CD14-positive monocyte (primary cell): ENCODE measurements around the gene SPPL3. TPM values are rescaled to one million over a fixed set of nuclear protein-coding genes. Genes with fewer than 3 reads are reported as not detected.

ENCODE experiments used
- DNase-seq, 3 donors: peaks; one replicate each; pipeline ENCODE4 v3.0.0-alpha.2; 2011 to 2022
- H2AFZ ChIP-seq: 2 replicates; pipeline ENCODE4 v1.6.0; 2012; ENCODE audit warnings: mild to moderate bottlenecking, low read depth, low read length, inconsistent platforms; ENCODE audit not compliant: insufficient read depth, poor library complexity, severe bottlenecking
- H3K27ac ChIP-seq, 2 donors: 1 replicate in 1 of 2; 2 replicates in 1 of 2; pipeline ENCODE4 v1.5.1; 2012 to 2013; ENCODE audit warnings: low read length in 2 of 2, control low read depth in 1 of 2, inconsistent platforms in 1 of 2, low read depth in 1 of 2, mild to moderate bottlenecking in 1 of 2
- H3K27me3 ChIP-seq, 2 donors: one replicate each; pipeline versions ENCODE4 v1.6.0 to v1.6.1; 2011 to 2013; ENCODE audit warnings: low read length in 2 of 2; ENCODE audit not compliant: control insufficient read depth in 2 of 2, insufficient read depth in 2 of 2
- H3K36me3 ChIP-seq, 2 donors: replicated peaks in 1 of 2; 1 replicate in 1 of 2; 2 replicates in 1 of 2; pipeline versions ENCODE4 v1.5.1 to v1.6.1; 2012 to 2013; ENCODE audit warnings: low read length in 2 of 2, control low read depth in 1 of 2, inconsistent platforms in 1 of 2, mild to moderate bottlenecking in 1 of 2; ENCODE audit not compliant: insufficient read depth in 2 of 2, control insufficient read depth in 1 of 2
- H3K4me1 ChIP-seq, 2 donors: 1 replicate in 1 of 2; 2 replicates in 1 of 2; pipeline versions ENCODE4 v1.5.1 to v1.6.1; 2012 to 2013; ENCODE audit warnings: low read length in 2 of 2, control low read depth in 1 of 2, inconsistent platforms in 1 of 2, mild to moderate bottlenecking in 1 of 2, moderate library complexity in 1 of 2; ENCODE audit not compliant: insufficient read depth in 2 of 2, control insufficient read depth in 1 of 2
- H3K4me2 ChIP-seq: replicated peaks from 2 replicates; pipeline ENCODE3; 2012; ENCODE audit warnings: low read length, moderate library complexity, mild to moderate bottlenecking; ENCODE audit not compliant: poor library complexity, severe bottlenecking; ENCODE audit errors: extremely low read depth
- H3K4me3 ChIP-seq, 3 experiments: fragments of 200-600 bp in 1 of 3; sonication (generic) in 1 of 3; replicated peaks in 1 of 3; 1 replicate in 2 of 3; 2 replicates in 1 of 3; pipeline ENCODE4 v1.5.1; 2011 to 2013; ENCODE audit warnings: low read length in 3 of 3, mild to moderate bottlenecking in 3 of 3, control low read depth in 2 of 3, low read depth in 2 of 3, inconsistent platforms in 1 of 3, moderate library complexity in 1 of 3
- H3K79me2 ChIP-seq: 2 replicates; pipeline ENCODE4 v1.6.0; 2012; ENCODE audit warnings: mild to moderate bottlenecking, control low read depth, inconsistent platforms, low read length, moderate library complexity; ENCODE audit not compliant: insufficient read depth
- H3K9ac ChIP-seq: 2 replicates; pipeline ENCODE4 v1.6.0; 2017; ENCODE audit warnings: low read length, mild to moderate bottlenecking; ENCODE audit not compliant: insufficient read depth, poor library complexity, severe bottlenecking
- H3K9me3 ChIP-seq, 2 donors: replicated peaks in 1 of 2; 1 replicate in 1 of 2; 2 replicates in 1 of 2; pipeline versions ENCODE4 v1.5.1 to v1.6.1; 2012 to 2013; ENCODE audit warnings: low read length in 2 of 2, control low read depth in 1 of 2; ENCODE audit not compliant: control insufficient read depth in 1 of 2, insufficient read depth in 1 of 2
- H4K20me1 ChIP-seq: 2 replicates; pipeline ENCODE4 v1.6.0; 2012; ENCODE audit warnings: mild to moderate bottlenecking, low read length, control low read depth, moderate library complexity; ENCODE audit not compliant: insufficient read depth
- H3K27ac Mint-ChIP-seq, 7 donors: one replicate each; pipeline ENCODE4 v1.8.0; 2020; ENCODE audit warnings: mild to moderate bottlenecking in 7 of 7, mixed read lengths in 7 of 7, moderate library complexity in 6 of 7, inconsistent platforms in 2 of 7
- H3K27me3 Mint-ChIP-seq, 3 donors: one replicate each; pipeline ENCODE4 v1.8.0; 2021 to 2022; ENCODE audit warnings: low read depth in 3 of 3, mild to moderate bottlenecking in 3 of 3, mixed read lengths in 3 of 3, moderate library complexity in 3 of 3, inconsistent platforms in 1 of 3
- H3K36me3 Mint-ChIP-seq, 2 donors: one replicate each; pipeline ENCODE4 v1.8.0; 2020; ENCODE audit warnings: mixed read lengths in 2 of 2, inconsistent platforms in 1 of 2, mild to moderate bottlenecking in 1 of 2
- H3K4me1 Mint-ChIP-seq: one replicate; pipeline ENCODE4 v1.8.0; 2020; ENCODE audit warnings: mild to moderate bottlenecking, mixed read lengths
- H3K4me3 Mint-ChIP-seq, 2 donors: one replicate each; pipeline ENCODE4 v1.8.0; 2020; ENCODE audit warnings: mild to moderate bottlenecking in 2 of 2, mixed read lengths in 2 of 2, moderate library complexity in 1 of 2
- H3K9me3 Mint-ChIP-seq, 7 donors: one replicate each; pipeline ENCODE4 v1.8.0; 2020 to 2022; ENCODE audit warnings: mixed read lengths in 7 of 7, mild to moderate bottlenecking in 6 of 7, moderate library complexity in 6 of 7, inconsistent platforms in 2 of 7
- CTCF ChIP-seq: fragments of 200-600 bp; IDR thresholded peaks from one replicate; pipeline ENCODE4 v1.8.0; 2022; ENCODE audit warnings: antibody characterized with exemption, mild to moderate bottlenecking
- WGBS: methylation state at CpG from one replicate; pipeline ENCODE4 v1.1.5; 2013; ENCODE audit warnings: missing lambda C conversion rate; ENCODE audit not compliant: insufficient coverage; 5-methylcytosine and 5-hydroxymethylcytosine counted together
- intact Hi-C, 2 donors: fragments of 100-400 bp; cut with micrococcal nuclease; formaldehyde crosslinking; loops; one replicate each; pipeline versions ENCODE4 v1.15.0 to v1.15.1; 2023
- polyA plus RNA-seq, 3 donors: library from polyadenylated mRNA; depleted of rRNA in 1 of 3; unstranded in 2 of 3; stranded (reverse) in 1 of 3; fragments of 300-500 nt in 2 of 3; fragments of >200 nt in 1 of 3; fragmentation: Illumina TruSeq in 2 of 3; gene quantifications; 1 replicate in 2 of 3; 2 replicates in 1 of 3; pipeline ENCODE4 v1.2.3, GENCODE V29; 2012 to 2021

Gene SPPL3
- polyA plus RNA-seq, 3 donors = 14.5 to 18.6 (median 18.5) TPM

- Mint-ChIP-seq H3K27ac (peak overlapping the region in 5 of 7 donors; percentile 71 to 89 (median 81)), H3K36me3 (peaks cover 0 to 5% of the 10 kb centered on the region in 2 donors), H3K27me3 (peaks cover 0 to 2% (median 0%) of the 10 kb centered on the region in 3 donors), H3K4me1 (peaks cover 69% of the 10 kb centered on the region), H3K9me3 (no peaks in the 10 kb centered on the region), H3K4me3 (peak overlapping the region in 1 of 2 donors; percentile 46)
- H3K4me3 ChIP-seq = peak overlapping the region in 1 of 3 experiments; percentile 15
- H3K9ac ChIP-seq = no peak overlapping the region
- peak overlapping the region; percentile 7 to 47 for H3K27ac ChIP-seq
- no peak overlapping the region for H2AFZ ChIP-seq
- DNase-seq = peak in 1 of 3 donors; percentile 23
- peaks cover 58 to 60% of the 10 kb centered on the region in 2 donors for H3K4me1 ChIP-seq
- H4K20me1 ChIP-seq = peaks cover 93% of the 10 kb centered on the region
- H3K4me2 ChIP-seq = no peak overlapping the region
- intact Hi-C loops = loop anchor here in 1 of 2 donors (10.0 kb wide), 1 partner anchor 53 kb away; the partner anchor contains the start of gene SPPL3
- no peaks in the 10 kb centered on the region for H3K36me3 ChIP-seq
- no CpG with 5 or more reads among the region's 4 CpGs for WGBS
- peaks cover 93% of the 10 kb centered on the region for H3K79me2 ChIP-seq
- no peaks in the 10 kb centered on the region for H3K9me3 ChIP-seq
- TF ChIP-seq CTCF = no peak
- H3K27me3 ChIP-seq = no peaks in the 10 kb centered on the region
Observed at GRCh38 chr12:120851944-120852343, 52.2 kb downstream of the SPPL3 start.

GRCh38 chr12:120851444-120851843 is 52.7 kb downstream of the SPPL3 start:
- Histone ChIP-seq H3K27ac (peak overlapping the region; percentile 7 to 47), H4K20me1 (peaks cover 93% of the 10 kb centered on the region), H3K4me2 (no peak overlapping the region), H2AFZ (no peak overlapping the region), H3K27me3 (no peaks in the 10 kb centered on the region), H3K36me3 (no peaks in the 10 kb centered on the region), H3K4me3 (peak overlapping the region in 1 of 3 experiments; percentile 15), H3K9ac (no peak overlapping the region), H3K4me1 (peaks cover 53 to 55% of the 10 kb centered on the region in 2 donors), H3K9me3 (no peaks in the 10 kb centered on the region), H3K79me2 (peaks cover 93% of the 10 kb centered on the region)
- DNase-seq = peak; percentile 30 to 58 (median 48)
- intact Hi-C loops = loop anchor here in 1 of 2 donors (10.0 kb wide), 1 partner anchor 53 kb away; the partner anchor contains the start of gene SPPL3
- WGBS = 28% methylated on average over 7 of the region's 7 CpGs
- Mint-ChIP-seq H3K36me3 (peaks cover 0 to 5% of the 10 kb centered on the region in 2 donors), H3K27me3 (peaks cover 0 to 2% (median 0%) of the 10 kb centered on the region in 3 donors), H3K4me1 (peaks cover 68% of the 10 kb centered on the region), H3K27ac (peak overlapping the region; percentile 71 to 89 (median 81)), H3K9me3 (no peaks in the 10 kb centered on the region), H3K4me3 (peak overlapping the region in 1 of 2 donors; percentile 46)
- TF ChIP-seq CTCF = no peak
